GM12801 (cell line): ENCODE data around the gene CUZD1.

Experiments used
- CTCF ChIP-seq: IDR thresholded peaks from one replicate; pipeline ENCODE4 v1.5.1; 2011; ENCODE audit warnings: control low read depth; ENCODE audit not compliant: insufficient read length; ENCODE audit errors: extremely low read depth

Gene CUZD1

GRCh38 chr10:122849090-122849489 is 3.4 kb upstream of the CUZD1 start:
- TF ChIP-seq CTCF = no peak

GRCh38 chr10:122847782-122848604 is 2.3 kb upstream of the CUZD1 start:
- no peak for TF ChIP-seq CTCF

- no peak for TF ChIP-seq CTCF
Measured at GRCh38 chr10:122844146-122844545, 1.5 kb downstream of the CUZD1 start.

GRCh38 chr10:122841569-122841968 is 4.1 kb downstream of the CUZD1 start:
- no peak for TF ChIP-seq CTCF

- TF ChIP-seq CTCF = no peak
Measured at GRCh38 chr10:122839505-122839904, 6.2 kb downstream of the CUZD1 start.

- TF ChIP-seq CTCF = no peak
Measured at GRCh38 chr10:122838880-122839279, 6.8 kb downstream of the CUZD1 start.

GRCh38 chr10:122835908-122836307 is 9.7 kb downstream of the CUZD1 start:
- no peak for TF ChIP-seq CTCF
